Measurements from ENCODE around the gene SOS1.

DNA sequence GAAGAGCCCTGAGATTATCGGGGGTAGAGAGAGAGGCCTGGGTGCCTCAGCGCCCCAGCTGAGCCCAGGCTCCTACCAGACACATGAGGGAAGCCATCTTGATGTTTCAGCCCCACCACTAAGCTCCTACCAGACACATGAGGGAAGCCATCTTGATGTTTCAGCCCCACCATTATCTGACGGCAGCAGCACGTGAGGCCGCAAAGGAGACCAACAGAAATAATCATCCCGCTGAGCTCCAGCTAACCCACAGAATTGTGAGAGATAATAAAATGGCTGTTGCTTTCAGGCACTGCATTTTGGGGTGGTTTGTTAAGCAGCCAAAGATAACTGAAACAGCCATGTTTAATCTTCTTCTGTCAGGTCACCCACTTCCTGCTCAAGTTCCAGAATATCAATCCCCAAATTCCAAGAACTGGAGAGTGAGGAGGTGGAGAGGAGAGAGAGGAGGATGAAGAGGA is 29.3 kb upstream of the SOS1 start:
- no peak for TF ChIP-seq PHF21A (CRISPR knock-in tag; IDR thresholded peaks at IDR 0.05)
- no peak for TF ChIP-seq NFIB (CRISPR knock-in tag; IDR thresholded peaks at IDR 0.05; ENCODE audit: borderline replicate concordance)
- no peak for TF ChIP-seq RAD21 (CRISPR knock-in tag; IDR thresholded peaks at IDR 0.05)

All from HepG2 (cell line).